Activated T-cell treated with anti-CD3 and anti-CD28 coated beads, Interleukin-2, amount 50 U/mL, for 4 hours (primary cell): ENCODE results near the gene CDC16. TPM values are rescaled to one million over a fixed set of nuclear protein-coding genes. Genes with fewer than 3 reads are reported as not detected.

Experiments
- ATAC-seq, 2 donors: fragments of 200-7000 bp; cut with Tn5 transposase; one replicate each; pipeline ENCODE4 v1.10.0; 2021
- DNase-seq: peaks from one replicate; pipeline ENCODE4 v3.0.0-alpha.2; 2020
- H3K27me3 Mint-ChIP-seq: one replicate; pipeline ENCODE4 v1.8.0; 2021; ENCODE audit warnings: low read depth, mixed read lengths
- H3K36me3 Mint-ChIP-seq: one replicate; pipeline ENCODE4 v1.8.0; 2022; ENCODE audit warnings: mixed read lengths; ENCODE audit not compliant: insufficient read depth
- H3K4me1 Mint-ChIP-seq: one replicate; pipeline ENCODE4 v1.8.0; 2021; ENCODE audit warnings: low read depth, mixed read lengths
- H3K4me3 Mint-ChIP-seq: one replicate; pipeline ENCODE4 v1.8.0; 2021; ENCODE audit warnings: mild to moderate bottlenecking, moderate library complexity, mixed read lengths
- H3K9me3 Mint-ChIP-seq: one replicate; pipeline ENCODE4 v1.8.0; 2021; ENCODE audit warnings: mixed read lengths
- total RNA-seq, 3 donors: library from RNA; stranded (reverse); gene quantifications; one replicate each; pipeline ENCODE4 v1.2.1, GENCODE V29; 2021

Gene CDC16
- total RNA-seq, 3 donors from 2014 or later, result 67.5 to 75.4 (median 69.8) TPM

- ATAC-seq, result no peak
- no peak for DNase-seq
- no peak overlapping the region for H3K4me3 Mint-ChIP-seq
- H3K4me1 Mint-ChIP-seq, result peaks cover 16% of the 10 kb centered on the region
- H3K9me3 Mint-ChIP-seq, result no peaks in the 10 kb centered on the region
- H3K27me3 Mint-ChIP-seq, result peaks cover 9% of the 10 kb centered on the region
- no peaks in the 10 kb centered on the region for H3K36me3 Mint-ChIP-seq
Observed at GRCh38 chr13:114212158-114212495, 22.6 kb upstream of the CDC16 start.

GRCh38 chr13:114213980-114214379 lies 20.7 kb upstream of the CDC16 start:
- H3K27me3 Mint-ChIP-seq, result peaks cover 9% of the 10 kb centered on the region
- H3K36me3 Mint-ChIP-seq, result no peaks in the 10 kb centered on the region
- peaks cover 26% of the 10 kb centered on the region for H3K4me1 Mint-ChIP-seq
- no peak for DNase-seq
- H3K9me3 Mint-ChIP-seq, result no peaks in the 10 kb centered on the region
- ATAC-seq, result no peak
- H3K4me3 Mint-ChIP-seq, result no peak overlapping the region

GRCh38 chr13:114219392-114219791 lies 15.3 kb upstream of the CDC16 start:
- Mint-ChIP-seq H3K9me3 (no peaks in the 10 kb centered on the region), H3K27me3 (no peaks in the 10 kb centered on the region), H3K4me1 (peaks cover 52% of the 10 kb centered on the region), H3K36me3 (no peaks in the 10 kb centered on the region), H3K4me3 (no peak overlapping the region)
- DNase-seq (no peak), ATAC-seq (no peak)

GRCh38 chr13:114222461-114222968 lies 12.2 kb upstream of the CDC16 start:
- Mint-ChIP-seq H3K9me3 (no peaks in the 10 kb centered on the region), H3K4me3 (no peak overlapping the region), H3K27me3 (no peaks in the 10 kb centered on the region), H3K4me1 (peaks cover 76% of the 10 kb centered on the region), H3K36me3 (no peaks in the 10 kb centered on the region)
- no peak for DNase-seq
- no peak for ATAC-seq

GRCh38 chr13:114224201-114224600 lies 10.5 kb upstream of the CDC16 start:
- no peak for DNase-seq
- H3K9me3 Mint-ChIP-seq, result no peaks in the 10 kb centered on the region
- no peak overlapping the region for H3K4me3 Mint-ChIP-seq
- no peaks in the 10 kb centered on the region for H3K36me3 Mint-ChIP-seq
- H3K27me3 Mint-ChIP-seq, result peaks cover 2% of the 10 kb centered on the region
- H3K4me1 Mint-ChIP-seq, result peaks cover 66% of the 10 kb centered on the region
- no peak for ATAC-seq

- DNase-seq (no peak), ATAC-seq (peak in 1 of 2 donors; percentile 20)
- Mint-ChIP-seq H3K36me3 (no peaks in the 10 kb centered on the region), H3K4me3 (no peak overlapping the region), H3K4me1 (peaks cover 52% of the 10 kb centered on the region), H3K9me3 (no peaks in the 10 kb centered on the region), H3K27me3 (peaks cover 5% of the 10 kb centered on the region)
Observed at GRCh38 chr13:114225610-114226009, 9.1 kb upstream of the CDC16 start.

GRCh38 chr13:114226088-114226487 lies 8.6 kb upstream of the CDC16 start:
- DNase-seq (no peak), ATAC-seq (peak in 1 of 2 donors; percentile 18)
- no peaks in the 10 kb centered on the region for H3K36me3 Mint-ChIP-seq
- no peak overlapping the region for H3K4me3 Mint-ChIP-seq
- H3K27me3 Mint-ChIP-seq, result peaks cover 5% of the 10 kb centered on the region
- peaks cover 47% of the 10 kb centered on the region for H3K4me1 Mint-ChIP-seq
- H3K9me3 Mint-ChIP-seq, result no peaks in the 10 kb centered on the region

GRCh38 chr13:114226699-114227323 lies 7.9 kb upstream of the CDC16 start:
- Mint-ChIP-seq H3K36me3 (no peaks in the 10 kb centered on the region), H3K9me3 (no peaks in the 10 kb centered on the region), H3K4me3 (no peak overlapping the region), H3K27me3 (peaks cover 5% of the 10 kb centered on the region), H3K4me1 (peaks cover 43% of the 10 kb centered on the region)
- ATAC-seq (peak; percentile 95 to 96), DNase-seq (peak; percentile 86)

GRCh38 chr13:114227528-114227927 lies 7.2 kb upstream of the CDC16 start:
- H3K4me3 Mint-ChIP-seq, result no peak overlapping the region
- peaks cover 5% of the 10 kb centered on the region for H3K27me3 Mint-ChIP-seq
- no peaks in the 10 kb centered on the region for H3K36me3 Mint-ChIP-seq
- DNase-seq, result no peak
- no peaks in the 10 kb centered on the region for H3K9me3 Mint-ChIP-seq
- no peak for ATAC-seq
- peaks cover 37% of the 10 kb centered on the region for H3K4me1 Mint-ChIP-seq

- H3K4me1 Mint-ChIP-seq, result peaks cover 34% of the 10 kb centered on the region
- no peaks in the 10 kb centered on the region for H3K36me3 Mint-ChIP-seq
- H3K27me3 Mint-ChIP-seq, result peaks cover 5% of the 10 kb centered on the region
- no peaks in the 10 kb centered on the region for H3K9me3 Mint-ChIP-seq
- H3K4me3 Mint-ChIP-seq, result no peak overlapping the region
- ATAC-seq, result no peak
- DNase-seq, result no peak
Observed at GRCh38 chr13:114228176-114228575, 6.5 kb upstream of the CDC16 start.

GRCh38 chr13:114229506-114229905 lies 5.2 kb upstream of the CDC16 start:
- Mint-ChIP-seq H3K4me3 (no peak overlapping the region), H3K9me3 (no peaks in the 10 kb centered on the region), H3K4me1 (peaks cover 30% of the 10 kb centered on the region), H3K27me3 (peaks cover 5% of the 10 kb centered on the region), H3K36me3 (no peaks in the 10 kb centered on the region)
- ATAC-seq, result no peak
- DNase-seq, result no peak

GRCh38 chr13:114230117-114230516 lies 4.6 kb upstream of the CDC16 start:
- Mint-ChIP-seq H3K36me3 (no peaks in the 10 kb centered on the region), H3K9me3 (no peaks in the 10 kb centered on the region), H3K27me3 (peaks cover 5% of the 10 kb centered on the region), H3K4me3 (no peak overlapping the region), H3K4me1 (peaks cover 25% of the 10 kb centered on the region)
- no peak for ATAC-seq
- no peak for DNase-seq

GRCh38 chr13:114230575-114230974 lies 4.1 kb upstream of the CDC16 start:
- ATAC-seq, result no peak
- no peaks in the 10 kb centered on the region for H3K9me3 Mint-ChIP-seq

GRCh38 chr13:114231886-114232285 lies 2.8 kb upstream of the CDC16 start:
- no peaks in the 10 kb centered on the region for H3K36me3 Mint-ChIP-seq
- no peak for DNase-seq
- H3K27me3 Mint-ChIP-seq, result peaks cover 5% of the 10 kb centered on the region
- H3K4me1 Mint-ChIP-seq, result peaks cover 22% of the 10 kb centered on the region
- H3K9me3 Mint-ChIP-seq, result no peaks in the 10 kb centered on the region
- no peak overlapping the region for H3K4me3 Mint-ChIP-seq
- no peak for ATAC-seq

More at GRCh38 chr13:114230575-114230974, 4.1 kb upstream of the CDC16 start:
- Mint-ChIP-seq H3K36me3 (no peaks in the 10 kb centered on the region), H3K4me3 (no peak overlapping the region), H3K27me3 (peaks cover 5% of the 10 kb centered on the region), H3K4me1 (peaks cover 28% of the 10 kb centered on the region)
- no peak for DNase-seq

- Mint-ChIP-seq H3K27me3 (peaks cover 3% of the 10 kb centered on the region), H3K9me3 (no peaks in the 10 kb centered on the region), H3K4me1 (peaks cover 24% of the 10 kb centered on the region), H3K36me3 (peaks cover 16% of the 10 kb centered on the region), H3K4me3 (peak overlapping the region; percentile 87)
- DNase-seq (no peak), ATAC-seq (no peak)
Observed at GRCh38 chr13:114234266-114234644, 442 bp upstream of the CDC16 start.
